KMS-11 (cell line): ENCODE results near the gene QTRT2.

ENCODE experiments used
- H2AFZ ChIP-seq: fragments of 200-600 bp; sonication (generic); 2 replicates; pipeline ENCODE4 v1.6.1; 2016; ENCODE audit warnings: antibody characterized with exemption, mixed run types, low read depth
- H3K27ac ChIP-seq: fragments of 200-600 bp; sonication (generic); 2 replicates; pipeline ENCODE4 v1.6.1; 2016; ENCODE audit warnings: mild to moderate bottlenecking, mixed run types
- H3K27me3 ChIP-seq: fragments of 200-600 bp; sonication (generic); 2 replicates; pipeline ENCODE4 v1.6.1; 2017; ENCODE audit warnings: mild to moderate bottlenecking, low read depth, mixed run types, moderate library complexity; ENCODE audit not compliant: insufficient read depth
- H3K36me3 ChIP-seq: fragments of 200-600 bp; sonication (generic); 2 replicates; pipeline ENCODE4 v1.6.1; 2017; ENCODE audit warnings: mild to moderate bottlenecking, mixed run types; ENCODE audit not compliant: insufficient read depth
- H3K4me1 ChIP-seq: fragments of 200-600 bp; sonication (generic); 2 replicates; pipeline ENCODE4 v1.6.1; 2016; ENCODE audit warnings: mild to moderate bottlenecking, low read depth, mixed run types; ENCODE audit not compliant: poor library complexity, severe bottlenecking
- H3K4me2 ChIP-seq: fragments of 200-600 bp; sonication (generic); 2 replicates; pipeline ENCODE4 v1.7.0; 2016; ENCODE audit warnings: mild to moderate bottlenecking, mixed run types
- H3K4me3 ChIP-seq: fragments of 200-600 bp; sonication (generic); IDR thresholded peaks from 2 replicates; pipeline ENCODE4 v1.6.1; 2017; ENCODE audit warnings: low read depth, low read length, mixed read lengths; ENCODE audit not compliant: insufficient read depth
- H3K79me2 ChIP-seq: fragments of 200-600 bp; sonication (generic); 2 replicates; pipeline ENCODE4 v1.6.1; 2016; ENCODE audit warnings: low read depth, mixed run types; ENCODE audit not compliant: insufficient read depth
- H3K9ac ChIP-seq: fragments of 200-600 bp; sonication (generic); 2 replicates; pipeline ENCODE4 v1.6.1; 2016; ENCODE audit warnings: mild to moderate bottlenecking, mixed run types
- H4K20me1 ChIP-seq: fragments of 200-600 bp; sonication (generic); 2 replicates; pipeline ENCODE4 v1.6.1; 2016; ENCODE audit warnings: mild to moderate bottlenecking, mixed run types; ENCODE audit not compliant: insufficient read depth
- CTCF ChIP-seq: fragments of 200-600 bp; sonication (generic); conservative IDR thresholded peaks from 2 replicates; pipeline ENCODE4 v1.6.1; 2017; ENCODE audit warnings: low read depth, mild to moderate bottlenecking, antibody characterized with exemption, low read length, moderate library complexity, mixed read lengths

The QTRT2 gene

GRCh38 chr3:114132500-114132899, 76.0 kb downstream of the QTRT2 start:
- no peak overlapping the region for H3K4me3 ChIP-seq
- no peak overlapping the region for H3K4me2 ChIP-seq
- no peaks in the 10 kb centered on the region for H3K4me1 ChIP-seq
- H4K20me1 ChIP-seq: no peaks in the 10 kb centered on the region
- H3K36me3 ChIP-seq: no peaks in the 10 kb centered on the region
- no peaks in the 10 kb centered on the region for H3K79me2 ChIP-seq
- H3K27ac ChIP-seq: no peak overlapping the region
- TF ChIP-seq CTCF: no peak
- no peak overlapping the region for H2AFZ ChIP-seq
- H3K27me3 ChIP-seq: no peaks in the 10 kb centered on the region
- H3K9ac ChIP-seq: no peak overlapping the region

GRCh38 chr3:114133947-114134346, 77.4 kb downstream of the QTRT2 start:
- H3K4me2 ChIP-seq: no peak overlapping the region
- no peaks in the 10 kb centered on the region for H3K79me2 ChIP-seq
- H3K36me3 ChIP-seq: no peaks in the 10 kb centered on the region
- TF ChIP-seq CTCF: no peak
- H3K4me3 ChIP-seq: no peak overlapping the region
- H3K27me3 ChIP-seq: no peaks in the 10 kb centered on the region
- no peak overlapping the region for H3K27ac ChIP-seq
- no peak overlapping the region for H2AFZ ChIP-seq
- H3K9ac ChIP-seq: no peak overlapping the region
- no peaks in the 10 kb centered on the region for H3K4me1 ChIP-seq
- H4K20me1 ChIP-seq: no peaks in the 10 kb centered on the region
